ENCODE results near the gene CFAP92.

The CFAP92 gene

GRCh38 chr3:129025108-129025507, 31.2 kb upstream of the CFAP92 start:
- DNase-seq (ENCODE audit: low spot score) = no peak

GRCh38 chr3:129023909-129024308, 30.0 kb upstream of the CFAP92 start:
- DNase-seq (ENCODE audit: low spot score) = no peak

GRCh38 chr3:129023008-129023358, 29.1 kb upstream of the CFAP92 start:
- no peak for DNase-seq (ENCODE audit: low spot score)

- no peak for DNase-seq (ENCODE audit: low spot score)
Observed at GRCh38 chr3:129022114-129023007, 28.5 kb upstream of the CFAP92 start.

GRCh38 chr3:129021140-129021551, 27.3 kb upstream of the CFAP92 start:
- DNase-seq (ENCODE audit: low spot score) = no peak

- no peak for DNase-seq (ENCODE audit: low spot score)
Observed at GRCh38 chr3:129020691-129021090, 26.8 kb upstream of the CFAP92 start.

- no peak for DNase-seq (ENCODE audit: low spot score)
Observed at GRCh38 chr3:129019266-129019665, 25.4 kb upstream of the CFAP92 start.

GRCh38 chr3:129018751-129019150, 24.9 kb upstream of the CFAP92 start:
- no peak for DNase-seq (ENCODE audit: low spot score)

GRCh38 chr3:129018271-129018670, 24.4 kb upstream of the CFAP92 start:
- DNase-seq (ENCODE audit: low spot score) = no peak

- no peak for DNase-seq (ENCODE audit: low spot score)
Observed at GRCh38 chr3:129017484-129017899, 23.6 kb upstream of the CFAP92 start.

GRCh38 chr3:129016720-129017483, 23.0 kb upstream of the CFAP92 start:
- DNase-seq (ENCODE audit: low spot score) = no peak

GRCh38 chr3:129016356-129016719, 22.5 kb upstream of the CFAP92 start:
- DNase-seq (ENCODE audit: low spot score) = peak; percentile 51

GRCh38 chr3:129015388-129016105, 21.7 kb upstream of the CFAP92 start:
- DNase-seq (ENCODE audit: low spot score) = peak; percentile 50

GRCh38 chr3:129014793-129015345, 21.0 kb upstream of the CFAP92 start:
- DNase-seq (ENCODE audit: low spot score) = no peak

- no peak for DNase-seq (ENCODE audit: low spot score)
Observed at GRCh38 chr3:129014148-129014547, 20.3 kb upstream of the CFAP92 start.

GRCh38 chr3:129013491-129013891, 19.6 kb upstream of the CFAP92 start:
- DNase-seq (ENCODE audit: low spot score) = no peak

GRCh38 chr3:129010310-129010956, 16.6 kb upstream of the CFAP92 start:
- DNase-seq (ENCODE audit: low spot score) = no peak

- no peak for DNase-seq (ENCODE audit: low spot score)
Observed at GRCh38 chr3:129009266-129009665, 15.4 kb upstream of the CFAP92 start.

- DNase-seq (ENCODE audit: low spot score) = no peak
Observed at GRCh38 chr3:129007792-129008191, 13.9 kb upstream of the CFAP92 start.

GRCh38 chr3:129006864-129007263, 13.0 kb upstream of the CFAP92 start:
- DNase-seq (ENCODE audit: low spot score) = no peak

- DNase-seq (ENCODE audit: low spot score) = no peak
Observed at GRCh38 chr3:129005526-129006303, 11.8 kb upstream of the CFAP92 start.

Measured in activated CD4-positive, alpha-beta T cell treated with anti-CD3 and anti-CD28 coated beads, Interleukin-2, Interleukin-4, amounts not matched to agents 100 ng/mL and 50 ng/mL, durations not matched to agents 16 hours and 8 hours (primary cell).